CD8-positive, alpha-beta memory T cell (primary cell): ENCODE measurements around the gene CACNA1D. TPM values are rescaled to one million over a fixed set of nuclear protein-coding genes. Genes with fewer than 3 reads are reported as not detected.

Experiments
- CTCF ChIA-PET: fragments of 350-600 bp; sonication (Branson Sonifier 250); formaldehyde crosslinking; loops from one replicate; lab custom pipeline; 2021; ENCODE audit warnings: antibody characterized with exemption; lab: Charles Lee
- POLR2A ChIA-PET: fragments of 350-600 bp; sonication (Branson Sonifier 250); formaldehyde crosslinking; loops from one replicate; lab custom pipeline; 2021; ENCODE audit warnings: antibody characterized with exemption; lab: Charles Lee
- DNase-seq, 5 donors: peaks; one replicate each; pipeline versions ENCODE4 v3.0.0 to v3.0.0-alpha.2; 2020 to 2022; ENCODE audit warnings: mixed read lengths in 1 of 5
- H3K27ac ChIP-seq: one replicate; pipeline ENCODE4 v1.7.0; 2013; ENCODE audit warnings: low read depth, mild to moderate bottlenecking, low read length, moderate library complexity
- H3K27me3 ChIP-seq: 2 replicates; pipeline ENCODE4 v1.7.0; 2013; ENCODE audit warnings: low read length, mild to moderate bottlenecking; ENCODE audit not compliant: insufficient read depth, poor library complexity, severe bottlenecking
- H3K36me3 ChIP-seq: 2 replicates; pipeline ENCODE4 v1.7.0; 2013; ENCODE audit warnings: mild to moderate bottlenecking, low read length, moderate library complexity; ENCODE audit not compliant: insufficient read depth
- H3K4me1 ChIP-seq: 2 replicates; pipeline ENCODE4 v1.7.0; 2013; ENCODE audit warnings: mild to moderate bottlenecking, low read length, moderate library complexity; ENCODE audit not compliant: insufficient read depth
- H3K4me3 ChIP-seq: 2 replicates; pipeline ENCODE4 v1.7.0; 2013; ENCODE audit warnings: mild to moderate bottlenecking, low read length
- H3K9me3 ChIP-seq: 2 replicates; pipeline ENCODE4 v1.7.0; 2013; ENCODE audit warnings: mild to moderate bottlenecking, low read length
- H3K27ac Mint-ChIP-seq, 8 donors: one replicate each; pipeline ENCODE4 v1.8.0; 2020 to 2021; ENCODE audit warnings: mixed read lengths in 8 of 8, mild to moderate bottlenecking in 6 of 8, inconsistent platforms in 3 of 8, moderate library complexity in 3 of 8
- H3K27me3 Mint-ChIP-seq, 2 donors: one replicate each; pipeline ENCODE4 v1.8.0; 2020 to 2021; ENCODE audit warnings: mixed read lengths in 2 of 2, mild to moderate bottlenecking in 1 of 2, moderate library complexity in 1 of 2
- H3K36me3 Mint-ChIP-seq, 3 donors: one replicate each; pipeline ENCODE4 v1.8.0; 2020 to 2021; ENCODE audit warnings: mixed read lengths in 3 of 3, inconsistent platforms in 1 of 3, mild to moderate bottlenecking in 1 of 3
- H3K4me1 Mint-ChIP-seq, 3 donors: one replicate each; pipeline ENCODE4 v1.8.0; 2020 to 2021; ENCODE audit warnings: mixed read lengths in 3 of 3, inconsistent platforms in 1 of 3, mild to moderate bottlenecking in 1 of 3
- H3K4me3 Mint-ChIP-seq, 7 donors: one replicate each; pipeline ENCODE4 v1.8.0; 2020 to 2021; ENCODE audit warnings: mixed read lengths in 7 of 7, mild to moderate bottlenecking in 6 of 7, moderate library complexity in 4 of 7, inconsistent platforms in 2 of 7
- H3K9me3 Mint-ChIP-seq, 5 donors: one replicate each; pipeline ENCODE4 v1.8.0; 2020 to 2022; ENCODE audit warnings: mixed read lengths in 5 of 5, mild to moderate bottlenecking in 3 of 5, moderate library complexity in 2 of 5, inconsistent platforms in 1 of 5
- polyA plus RNA-seq: library from polyadenylated mRNA; unstranded; fragments of 300-500 nt; fragmentation: Illumina TruSeq; gene quantifications from one replicate; pipeline ENCODE4 v1.2.3, GENCODE V29; 2021
- total RNA-seq, 2 experiments: library from RNA; stranded (reverse); gene quantifications; one replicate each; pipeline ENCODE4 v1.2.3, GENCODE V29; 2021

Gene CACNA1D
- total and polyA plus RNA-seq, 3 experiments from 2014 or later: 0.02 to 0.78 (median 0.26) TPM

- CTCF ChIA-PET: no interaction called here
- no peaks in the 10 kb centered on the region for H3K9me3 Mint-ChIP-seq
Observed at GRCh38 chr3:53489386-53489785, 5.0 kb upstream of the CACNA1D start.

GRCh38 chr3:53489787-53490458 is 4.5 kb upstream of the CACNA1D start:
- no peak overlapping the region for H3K4me3 ChIP-seq
- H3K27me3 Mint-ChIP-seq: peaks cover 19 to 44% of the 10 kb centered on the region in 2 donors
- CTCF ChIA-PET: no interaction called here
- no peaks in the 10 kb centered on the region for H3K9me3 Mint-ChIP-seq
- no peak overlapping the region for H3K4me3 Mint-ChIP-seq
- H3K27ac ChIP-seq: no peak overlapping the region
- peaks cover 0 to 5% (median 3%) of the 10 kb centered on the region in 3 donors for H3K4me1 Mint-ChIP-seq
- H3K4me1 ChIP-seq: no peaks in the 10 kb centered on the region
- H3K27ac Mint-ChIP-seq: no peak overlapping the region
- peaks cover 4% of the 10 kb centered on the region for H3K27me3 ChIP-seq
- DNase-seq: no peak
- H3K9me3 ChIP-seq: no peaks in the 10 kb centered on the region
- no peaks in the 10 kb centered on the region for H3K36me3 Mint-ChIP-seq
- no peaks in the 10 kb centered on the region for H3K36me3 ChIP-seq
- POLR2A ChIA-PET: no interaction called here

More at GRCh38 chr3:53489386-53489785, 5.0 kb upstream of the CACNA1D start:
- Histone ChIP-seq H3K4me1 (no peaks in the 10 kb centered on the region), H3K4me3 (no peak overlapping the region), H3K9me3 (no peaks in the 10 kb centered on the region), H3K27me3 (peaks cover 4% of the 10 kb centered on the region), H3K27ac (no peak overlapping the region), H3K36me3 (no peaks in the 10 kb centered on the region)
- H3K27me3 Mint-ChIP-seq: peaks cover 19 to 46% of the 10 kb centered on the region in 2 donors
- DNase-seq: no peak
- no peaks in the 10 kb centered on the region for H3K36me3 Mint-ChIP-seq
- no peak overlapping the region for H3K4me3 Mint-ChIP-seq
- H3K27ac Mint-ChIP-seq: peak overlapping the region in 1 of 8 donors; percentile 77
- POLR2A ChIA-PET: no interaction called here
- peaks cover 0 to 4% (median 3%) of the 10 kb centered on the region in 3 donors for H3K4me1 Mint-ChIP-seq

- no peaks in the 10 kb centered on the region for H3K9me3 ChIP-seq
- H3K36me3 ChIP-seq: no peaks in the 10 kb centered on the region
- no peaks in the 10 kb centered on the region for H3K4me1 ChIP-seq
- Mint-ChIP-seq H3K27ac (no peak overlapping the region), H3K4me1 (peaks cover 0 to 8% (median 3%) of the 10 kb centered on the region in 3 donors), H3K9me3 (no peaks in the 10 kb centered on the region), H3K27me3 (peaks cover 19 to 47% of the 10 kb centered on the region in 2 donors), H3K36me3 (no peaks in the 10 kb centered on the region), H3K4me3 (no peak overlapping the region)
- no peak overlapping the region for H3K27ac ChIP-seq
- CTCF ChIA-PET: interaction anchor here (0.6 kb wide), 1 partner anchor 310 kb away, joined by 3 read pairs; no protein-coding TSS in a partner anchor
- DNase-seq: no peak
- POLR2A ChIA-PET: no interaction called here
- no peak overlapping the region for H3K4me3 ChIP-seq
- peaks cover 4% of the 10 kb centered on the region for H3K27me3 ChIP-seq
Observed at GRCh38 chr3:53490459-53490968, 3.9 kb upstream of the CACNA1D start.

GRCh38 chr3:53491276-53491675 is 3.1 kb upstream of the CACNA1D start:
- no peaks in the 10 kb centered on the region for H3K36me3 ChIP-seq
- Mint-ChIP-seq H3K4me3 (no peak overlapping the region), H3K9me3 (no peaks in the 10 kb centered on the region), H3K27me3 (peaks cover 24 to 53% of the 10 kb centered on the region in 2 donors), H3K4me1 (peaks cover 6 to 13% (median 7%) of the 10 kb centered on the region in 3 donors), H3K27ac (peak overlapping the region in 1 of 8 donors; percentile 68), H3K36me3 (no peaks in the 10 kb centered on the region)
- no peak for DNase-seq
- H3K27me3 ChIP-seq: peaks cover 4% of the 10 kb centered on the region
- POLR2A ChIA-PET: no interaction called here
- H3K4me3 ChIP-seq: no peak overlapping the region
- H3K27ac ChIP-seq: no peak overlapping the region
- H3K9me3 ChIP-seq: no peaks in the 10 kb centered on the region
- CTCF ChIA-PET: interaction anchor here (0.6 kb wide), 1 partner anchor 309 kb away, joined by 3 read pairs; no protein-coding TSS in a partner anchor
- H3K4me1 ChIP-seq: no peaks in the 10 kb centered on the region

- H3K36me3 Mint-ChIP-seq: no peaks in the 10 kb centered on the region
- H3K27me3 Mint-ChIP-seq: peaks cover 34 to 70% of the 10 kb centered on the region in 2 donors
- H3K4me3 Mint-ChIP-seq: peak overlapping the region in 6 of 7 donors; percentile 45 to 66 (median 58)
- no peaks in the 10 kb centered on the region for H3K9me3 ChIP-seq
- no peak for DNase-seq
- no peak overlapping the region for H3K27ac ChIP-seq
- H3K36me3 ChIP-seq: no peaks in the 10 kb centered on the region
- peaks cover 9% of the 10 kb centered on the region for H3K27me3 ChIP-seq
- peak overlapping the region in 1 of 8 donors; percentile 43 for H3K27ac Mint-ChIP-seq
- H3K4me1 Mint-ChIP-seq: peaks cover 8 to 17% (median 11%) of the 10 kb centered on the region in 3 donors
- no peaks in the 10 kb centered on the region for H3K9me3 Mint-ChIP-seq
- H3K4me3 ChIP-seq: no peak overlapping the region
- ChIA-PET POLR2A (no interaction called here), CTCF (no interaction called here)
- H3K4me1 ChIP-seq: no peaks in the 10 kb centered on the region
Observed at GRCh38 chr3:53493595-53493962, 832 bp upstream of the CACNA1D start.

- no peaks in the 10 kb centered on the region for H3K9me3 ChIP-seq
- H3K4me1 ChIP-seq: no peaks in the 10 kb centered on the region
- DNase-seq: no peak
- ChIA-PET POLR2A (no interaction called here), CTCF (no interaction called here)
- Mint-ChIP-seq H3K36me3 (no peaks in the 10 kb centered on the region), H3K27ac (no peak overlapping the region), H3K27me3 (peaks cover 42 to 71% of the 10 kb centered on the region in 2 donors), H3K9me3 (no peaks in the 10 kb centered on the region), H3K4me1 (peaks cover 8 to 17% (median 11%) of the 10 kb centered on the region in 3 donors), H3K4me3 (peak overlapping the region in 5 of 7 donors; percentile 7 to 49 (median 19))
- no peak overlapping the region for H3K27ac ChIP-seq
- H3K27me3 ChIP-seq: peaks cover 9% of the 10 kb centered on the region
- H3K4me3 ChIP-seq: no peak overlapping the region
- no peaks in the 10 kb centered on the region for H3K36me3 ChIP-seq
Observed at GRCh38 chr3:53495146-53495519, 722 bp downstream of the CACNA1D start.

GRCh38 chr3:53495520-53496391 is 1.3 kb downstream of the CACNA1D start:
- H3K4me1 Mint-ChIP-seq: peaks cover 8 to 17% (median 11%) of the 10 kb centered on the region in 3 donors
- no peak for DNase-seq
- no peaks in the 10 kb centered on the region for H3K9me3 ChIP-seq
- H3K36me3 Mint-ChIP-seq: no peaks in the 10 kb centered on the region
- H3K9me3 Mint-ChIP-seq: no peaks in the 10 kb centered on the region
- H3K4me3 Mint-ChIP-seq: peak overlapping the region in 6 of 7 donors; percentile 8 to 85 (median 25)
- no peaks in the 10 kb centered on the region for H3K4me1 ChIP-seq
- peaks cover 9% of the 10 kb centered on the region for H3K27me3 ChIP-seq
- ChIA-PET POLR2A (no interaction called here), CTCF (no interaction called here)
- H3K27me3 Mint-ChIP-seq: peaks cover 43 to 67% of the 10 kb centered on the region in 2 donors
- peak overlapping the region in 1 of 8 donors; percentile 25 for H3K27ac Mint-ChIP-seq
- no peaks in the 10 kb centered on the region for H3K36me3 ChIP-seq
- no peak overlapping the region for H3K4me3 ChIP-seq
- no peak overlapping the region for H3K27ac ChIP-seq

GRCh38 chr3:53496392-53496670 is 1.9 kb downstream of the CACNA1D start:
- no peak overlapping the region for H3K4me3 ChIP-seq
- H3K27ac Mint-ChIP-seq: peak overlapping the region in 1 of 8 donors; percentile 4
- H3K4me1 ChIP-seq: no peaks in the 10 kb centered on the region
- peaks cover 40 to 65% of the 10 kb centered on the region in 2 donors for H3K27me3 Mint-ChIP-seq
- H3K4me3 Mint-ChIP-seq: peak overlapping the region in 4 of 7 donors; percentile 7 to 24 (median 12)
- no peak overlapping the region for H3K27ac ChIP-seq
- ChIA-PET CTCF (no interaction called here), POLR2A (no interaction called here)
- H3K9me3 Mint-ChIP-seq: no peaks in the 10 kb centered on the region
- no peaks in the 10 kb centered on the region for H3K9me3 ChIP-seq
- H3K36me3 ChIP-seq: no peaks in the 10 kb centered on the region
- H3K27me3 ChIP-seq: peaks cover 9% of the 10 kb centered on the region
- H3K4me1 Mint-ChIP-seq: peaks cover 8 to 17% (median 11%) of the 10 kb centered on the region in 3 donors
- no peak for DNase-seq
- no peaks in the 10 kb centered on the region for H3K36me3 Mint-ChIP-seq
